Effector CD8-positive, alpha-beta T cell (primary cell): ENCODE results near the gene CDK18.

Source experiments
- DNase-seq: peaks from one replicate; lab custom pipeline; 2025; lab: John Stamatoyannopoulos, UW

The CDK18 gene

DNA sequence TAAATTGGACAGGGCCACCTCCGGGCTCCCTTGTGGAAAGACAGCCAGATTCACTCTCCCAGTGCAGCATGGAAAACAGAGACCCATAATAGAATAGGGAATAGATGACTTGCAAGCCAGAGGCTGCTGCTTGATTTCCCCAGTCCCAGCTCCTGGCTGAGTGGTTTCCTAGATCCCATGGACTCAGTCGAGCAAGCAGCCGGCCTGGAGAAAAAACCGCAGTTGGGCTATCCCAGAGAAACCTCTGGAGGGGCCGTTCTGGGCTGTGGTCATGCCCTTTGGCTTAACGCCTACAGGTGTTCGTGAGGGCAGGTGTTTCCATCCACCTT lies 65.7 kb downstream of the CDK18 start:
- DNase-seq: no peak

DNA sequence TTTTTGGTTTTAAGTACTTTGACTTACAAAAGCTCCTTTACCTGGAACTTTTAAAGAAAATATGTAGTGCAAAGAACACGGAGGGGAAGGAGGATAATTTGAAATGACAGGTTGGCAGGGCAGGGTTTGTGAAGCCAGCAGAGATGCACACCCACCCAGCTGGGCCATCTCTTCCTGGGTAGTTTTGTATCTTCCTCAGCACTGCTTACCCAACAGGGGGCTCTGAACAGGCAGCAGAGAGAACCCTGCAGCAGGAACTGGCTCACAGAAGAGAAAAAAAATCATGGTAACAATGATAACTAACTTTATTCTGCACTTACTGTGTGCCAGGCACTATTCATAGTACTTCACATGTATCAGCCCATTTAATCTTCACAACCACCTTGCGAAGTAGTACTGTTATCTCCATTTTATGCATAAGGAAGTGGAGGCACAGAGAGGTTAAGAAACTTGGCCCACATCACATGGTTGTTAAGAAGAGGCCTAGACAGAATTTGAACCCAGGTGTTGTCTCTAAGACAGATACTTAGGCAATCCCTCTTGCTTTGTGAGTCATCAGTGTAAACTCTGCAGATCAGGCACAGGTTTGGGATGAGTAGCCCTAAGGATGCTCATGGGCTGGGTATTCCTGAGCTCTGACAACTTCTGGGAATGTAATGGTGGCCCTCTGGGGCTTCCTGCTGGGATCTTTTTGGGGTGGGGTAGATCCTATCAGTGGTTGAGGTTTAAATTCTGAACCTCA lies 66.5 kb downstream of the CDK18 start:
- no peak for DNase-seq

DNA sequence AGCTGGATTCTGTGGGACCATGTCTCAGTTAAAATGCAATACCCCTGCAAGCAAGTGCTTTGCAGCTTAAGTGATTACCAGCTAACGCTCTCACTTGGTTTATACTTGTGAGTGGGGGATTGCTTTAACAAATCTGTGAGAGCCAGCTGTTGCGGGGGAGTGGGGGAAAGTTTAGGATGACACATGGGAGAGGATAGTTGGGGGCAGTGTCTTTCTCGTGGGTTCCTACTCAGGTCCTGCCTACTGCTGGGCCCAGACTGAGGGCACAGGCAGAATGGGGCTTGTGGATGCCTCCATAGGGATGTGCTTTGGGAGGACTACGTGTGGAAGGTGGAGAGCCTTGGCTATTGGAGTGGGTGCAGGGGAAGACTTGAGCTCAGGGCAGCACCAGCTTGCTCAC lies 67.3 kb downstream of the CDK18 start:
- no peak for DNase-seq

DNA sequence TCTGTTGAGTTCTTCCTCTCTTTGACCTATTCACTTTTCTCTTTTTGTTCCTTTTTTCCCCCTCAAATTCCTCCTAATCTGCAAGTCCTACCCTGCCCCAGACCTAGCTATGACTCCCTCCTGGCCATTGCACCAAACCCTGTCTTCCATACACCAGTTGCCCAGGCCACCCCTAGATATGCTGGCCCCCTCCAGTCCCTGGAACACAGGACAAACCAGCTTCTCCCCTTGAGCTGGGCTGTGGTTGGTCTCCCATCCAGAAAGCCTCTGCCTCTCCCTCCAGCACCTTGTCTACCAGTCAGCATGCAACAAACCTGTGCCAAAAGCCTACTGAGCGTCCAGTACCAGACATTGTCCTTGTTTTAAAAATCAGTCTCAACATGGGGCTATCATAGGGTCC lies 68.0 kb downstream of the CDK18 start:
- no peak for DNase-seq

DNA sequence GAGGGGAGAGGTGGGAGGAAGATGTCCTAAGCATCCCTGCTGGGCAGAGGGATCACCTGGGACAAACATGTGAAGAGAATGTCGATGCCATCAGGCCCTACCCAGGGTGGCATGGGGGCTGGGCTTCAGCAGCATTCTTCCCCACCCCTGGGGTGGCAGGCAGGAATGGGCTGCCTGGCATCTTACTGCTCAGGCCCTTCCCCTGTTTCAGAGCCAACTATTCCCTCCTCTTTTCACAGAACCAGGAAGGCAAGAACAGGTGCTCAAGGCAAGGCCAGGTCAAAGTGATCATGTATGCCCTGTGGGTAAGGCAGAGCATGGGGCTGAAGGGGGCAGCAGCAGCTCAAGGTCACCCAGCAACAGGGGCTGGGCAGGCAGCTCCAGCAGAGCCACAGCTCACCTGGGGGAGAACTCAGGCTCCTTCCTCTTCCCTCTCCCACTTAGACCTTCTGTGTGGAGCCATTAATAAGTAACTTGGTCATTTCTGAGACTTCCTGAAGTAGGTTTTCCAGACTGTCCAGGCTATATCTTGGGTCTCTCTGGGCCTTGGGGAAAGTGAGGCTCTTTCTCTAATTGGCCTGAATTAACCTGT lies 70.9 kb downstream of the CDK18 start:
- DNase-seq: no peak

DNA sequence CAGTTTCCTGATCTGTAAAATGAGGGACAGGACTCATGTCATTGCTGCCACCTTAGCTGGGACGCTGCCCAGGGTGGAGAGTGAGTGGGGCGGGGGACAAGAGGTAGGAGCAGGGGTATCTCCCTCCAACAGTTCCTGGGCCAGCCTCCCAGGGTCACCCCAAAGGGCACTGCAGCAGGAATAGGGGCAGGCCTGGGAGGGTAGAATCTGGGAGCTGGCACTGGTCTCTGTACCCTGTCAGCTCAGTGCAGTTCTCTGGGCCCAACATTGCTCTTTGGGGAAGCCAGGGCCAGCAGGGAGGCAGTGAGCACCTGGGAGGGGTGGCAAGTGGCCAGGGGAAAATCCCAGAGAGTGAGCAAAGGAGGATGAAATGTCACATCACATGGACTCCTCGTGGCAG lies 71.5 kb downstream of the CDK18 start:
- DNase-seq: no peak

DNA sequence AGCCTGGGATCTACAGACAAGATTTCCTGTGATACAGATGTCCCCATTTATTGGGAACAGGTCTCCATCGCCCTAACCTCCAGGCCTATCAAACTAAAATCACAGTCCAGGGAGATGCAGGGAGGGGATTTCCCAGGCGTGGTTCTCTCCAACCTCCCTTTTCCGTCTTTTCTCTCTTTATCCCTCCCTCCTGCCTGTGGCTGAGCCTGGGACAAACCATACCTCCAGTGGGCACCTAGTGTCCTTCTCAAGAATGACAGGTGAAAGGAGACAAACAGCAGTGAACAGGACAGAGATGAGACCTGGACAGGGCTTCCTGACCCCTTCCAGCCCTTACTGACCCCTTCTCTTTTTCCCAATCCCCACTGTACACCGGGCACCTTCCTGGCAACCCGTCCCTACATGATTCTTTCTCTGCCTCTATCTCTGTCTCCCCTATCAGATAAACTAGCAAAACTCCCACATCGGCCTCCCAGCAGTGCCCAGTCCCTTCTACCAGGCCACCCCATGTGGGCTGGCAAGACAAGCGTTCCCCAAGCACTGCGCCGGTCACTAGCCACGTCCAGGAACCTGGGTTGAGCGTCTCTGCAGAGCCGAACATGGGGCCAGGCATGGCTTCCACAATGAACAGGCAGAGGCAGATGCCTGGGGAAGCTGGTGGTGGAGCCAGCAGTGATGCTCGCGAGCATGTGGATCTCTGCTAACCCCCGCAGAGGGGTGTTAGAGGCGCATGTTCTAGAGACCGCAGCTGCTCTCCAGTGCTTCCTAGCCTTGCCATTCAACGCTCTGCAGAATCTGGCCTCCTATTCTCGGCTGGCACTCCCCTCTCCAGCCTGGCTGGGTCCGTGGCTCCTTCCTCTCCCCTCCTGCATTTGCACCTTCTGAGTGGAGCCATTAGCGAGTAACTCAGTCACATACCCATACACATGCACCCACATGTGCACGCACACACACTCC lies 72.6 kb downstream of the CDK18 start:
- DNase-seq: no peak

DNA sequence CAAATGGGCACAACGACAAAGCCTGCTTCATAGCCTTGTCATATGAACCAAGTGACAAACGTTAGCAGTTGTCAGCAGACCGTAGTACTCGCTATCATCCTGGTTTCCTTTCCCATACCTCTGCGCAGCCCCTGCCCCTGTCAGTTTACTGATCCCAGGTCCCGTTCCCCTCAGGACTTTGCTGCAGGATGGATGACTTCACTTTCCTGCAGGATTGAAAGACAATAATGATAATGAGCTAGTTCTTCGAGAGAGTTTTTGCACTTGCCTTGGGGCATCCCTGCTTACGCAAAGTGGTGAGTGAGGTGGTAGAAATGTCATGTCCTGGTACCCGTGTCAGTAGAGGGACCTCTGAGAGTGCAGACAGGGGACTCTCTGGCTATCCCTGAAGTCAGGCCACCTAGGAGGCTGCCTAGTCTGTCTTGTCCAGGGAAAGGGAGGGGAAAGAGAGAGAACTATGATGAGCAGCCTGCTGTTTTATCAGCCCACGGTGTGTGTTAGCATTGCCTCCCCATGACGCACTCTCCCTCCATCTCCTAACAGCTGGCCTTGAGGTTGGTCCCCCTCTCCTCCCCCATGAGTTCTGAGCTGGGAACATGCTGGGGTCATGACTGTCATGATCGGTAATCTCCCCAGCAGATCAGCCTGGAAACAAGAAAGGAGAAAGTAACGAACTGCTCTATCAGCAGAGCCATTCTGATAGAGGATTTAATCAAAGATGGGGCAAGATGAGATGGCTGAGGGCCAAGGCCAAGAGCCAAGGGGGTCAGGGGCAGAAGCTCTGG lies 73.6 kb downstream of the CDK18 start:
- no peak for DNase-seq

DNA sequence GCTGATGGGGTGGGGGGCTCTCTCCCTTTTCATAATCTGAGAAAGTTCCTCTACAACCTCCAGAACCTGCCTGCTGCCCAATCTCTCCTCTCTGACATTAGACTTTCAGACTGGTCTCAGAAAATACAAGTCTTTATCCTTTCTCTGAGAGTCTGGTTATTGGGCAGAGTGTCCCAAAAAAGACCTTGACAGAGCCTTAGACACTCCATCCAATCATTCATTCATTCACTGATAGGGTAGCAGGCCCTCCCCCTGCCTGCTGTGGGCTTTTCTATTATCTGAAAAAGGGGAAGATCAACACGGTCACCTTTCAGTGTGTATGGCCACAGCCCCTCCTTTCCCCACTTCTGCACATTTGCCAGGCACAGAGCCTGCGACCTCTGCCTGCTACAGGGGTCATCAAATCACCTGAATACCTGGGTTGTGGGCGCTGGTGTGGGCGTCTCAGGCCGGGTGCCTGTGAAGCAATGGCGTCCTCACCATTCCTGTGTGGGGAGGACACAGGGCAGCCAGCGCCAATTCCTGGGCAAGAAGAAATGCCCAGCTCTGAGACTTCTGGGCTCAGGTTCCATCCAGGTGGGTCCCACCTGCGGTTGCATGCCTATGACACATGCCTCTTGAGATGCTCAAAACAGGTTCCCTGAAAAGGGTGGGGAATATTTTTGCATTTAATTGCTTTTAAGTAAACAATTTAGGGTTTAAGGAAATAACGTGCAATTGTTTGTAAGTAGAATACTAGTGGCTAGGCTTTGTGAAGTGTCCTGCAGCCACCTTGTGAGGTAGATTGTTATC lies 74.5 kb downstream of the CDK18 start:
- no peak for DNase-seq

DNA sequence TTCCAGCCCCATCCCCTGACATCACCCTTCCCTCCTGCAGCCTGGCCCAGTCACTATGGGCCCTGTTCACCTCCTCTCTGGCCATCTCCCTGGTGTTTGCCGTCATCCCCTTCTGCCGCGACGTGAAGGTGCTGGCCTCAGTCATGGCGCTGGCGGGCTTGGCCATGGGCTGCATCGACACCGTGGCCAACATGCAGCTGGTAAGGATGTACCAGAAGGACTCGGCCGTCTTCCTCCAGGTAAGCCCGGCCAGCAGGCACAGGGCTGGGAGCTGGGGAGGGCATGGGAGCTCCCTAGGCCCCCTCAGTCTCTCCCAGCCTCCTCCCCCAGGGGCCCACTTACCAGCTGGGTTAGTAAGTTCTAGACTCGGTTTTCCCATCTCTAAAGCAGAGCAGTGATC lies 75.2 kb downstream of the CDK18 start:
- DNase-seq: no peak

DNA sequence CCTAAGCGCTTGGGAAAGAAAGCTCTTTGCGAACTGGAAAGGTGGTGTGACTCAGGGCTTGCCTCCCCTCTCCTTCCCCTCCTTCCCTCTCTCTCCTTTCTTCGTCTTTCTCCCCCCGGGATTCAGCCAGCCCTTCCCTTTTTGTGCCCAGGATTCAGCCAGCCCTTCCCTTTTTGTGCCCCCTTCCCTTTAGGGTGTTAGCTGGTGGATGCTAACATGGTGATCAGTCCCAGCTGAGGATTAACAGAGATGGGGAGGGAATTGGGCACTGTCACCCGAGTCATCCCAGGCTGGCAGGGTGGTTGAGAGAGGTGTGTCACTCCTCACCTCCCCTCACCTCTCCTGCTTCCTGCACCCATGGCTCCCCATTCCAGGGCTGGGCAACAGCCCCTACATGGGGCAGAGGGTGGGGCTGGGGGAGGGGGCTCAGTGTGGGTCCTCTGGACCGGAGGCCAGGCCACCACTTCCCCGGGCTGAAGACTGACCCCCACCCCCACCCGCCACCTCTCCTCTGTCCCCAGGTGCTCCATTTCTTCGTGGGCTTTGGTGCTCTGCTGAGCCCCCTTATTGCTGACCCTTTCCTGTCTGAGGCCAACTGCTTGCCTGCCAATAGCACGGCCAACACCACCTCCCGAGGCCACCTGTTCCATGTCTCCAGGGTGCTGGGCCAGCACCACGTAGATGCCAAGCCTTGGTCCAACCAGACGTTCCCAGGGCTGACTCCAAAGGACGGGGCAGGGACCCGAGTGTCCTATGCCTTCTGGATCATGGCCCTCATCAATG lies 75.9 kb downstream of the CDK18 start:
- no peak for DNase-seq

DNA sequence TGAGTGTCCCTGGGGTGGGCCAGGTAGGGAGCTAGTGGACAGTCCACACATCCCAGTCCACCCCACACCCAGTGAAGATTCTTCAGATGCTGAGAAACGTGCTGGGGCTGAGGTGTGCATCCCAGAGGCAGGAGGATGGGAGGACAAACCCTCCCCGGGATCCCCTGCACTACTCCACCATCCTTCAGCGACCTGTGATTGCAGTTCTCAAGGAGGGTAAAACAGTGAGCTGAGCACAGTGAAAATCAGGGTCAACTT lies 76.4 kb downstream of the CDK18 start:
- DNase-seq: no peak

DNA sequence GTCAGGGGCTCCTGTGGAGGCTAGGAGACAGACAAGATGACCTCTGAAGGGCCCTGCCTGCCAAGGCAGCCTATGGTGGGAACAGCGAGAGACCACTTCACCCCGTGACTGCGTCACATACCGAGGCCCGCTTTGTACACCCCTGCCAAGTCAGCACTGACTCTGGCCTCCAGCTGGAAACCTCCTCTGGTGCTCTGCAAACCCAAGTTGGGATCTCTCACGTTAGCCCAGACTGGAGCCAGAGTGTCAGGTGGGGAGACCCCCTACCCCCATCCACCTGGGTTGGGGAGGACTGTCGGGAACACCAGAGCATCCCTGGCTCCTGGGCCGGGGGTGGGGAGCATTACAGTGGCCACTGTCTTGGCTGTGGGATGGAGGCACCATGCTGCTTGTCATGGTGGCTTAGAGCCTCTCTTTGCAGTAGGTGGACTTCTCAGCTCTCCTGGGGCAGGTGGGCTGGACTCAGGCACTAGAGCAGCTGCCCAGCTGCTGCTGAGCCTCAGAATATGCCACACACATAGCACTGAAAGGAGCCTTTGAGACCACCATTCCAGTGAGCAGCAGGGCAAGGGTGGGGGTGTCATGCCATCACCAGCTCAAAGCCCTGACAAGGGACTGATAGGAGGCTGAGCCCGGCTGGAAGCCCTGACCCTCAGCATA lies 77.0 kb downstream of the CDK18 start:
- DNase-seq: no peak

DNA sequence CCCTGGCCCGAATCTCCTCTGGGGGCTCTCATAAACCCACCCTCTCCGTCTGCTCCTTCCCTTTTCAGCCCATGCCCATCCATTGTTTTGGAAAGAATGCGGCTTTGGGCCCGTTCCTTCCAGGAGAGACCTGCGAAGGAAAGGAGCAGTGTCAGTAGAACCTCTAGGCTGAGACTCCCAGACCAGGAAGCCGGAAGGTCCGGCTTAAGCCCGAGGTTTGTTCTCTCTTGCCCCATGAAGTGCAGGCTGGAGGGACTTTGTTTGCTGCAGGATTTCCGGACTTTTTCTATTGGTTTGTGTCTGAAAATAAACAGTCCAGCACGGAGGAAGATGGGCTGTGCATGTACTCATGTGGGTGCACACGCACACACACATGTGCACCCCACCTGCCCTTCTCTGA lies 77.6 kb downstream of the CDK18 start:
- DNase-seq: no peak
